Epithelial cell of prostate (primary cell): Measurements from ENCODE around the gene EFHB.
"Not testable (repeated sequence)": the region's sequence is repeated elsewhere in the genome, so short reads cannot be mapped to it uniquely, and the experiment has no call there.

Experiments
- DNase-seq: peaks from one replicate; pipeline ENCODE4 v3.0.0-alpha.2; 2011; ENCODE audit warnings: low read depth, low spot score
- H3K27ac ChIP-seq: fragments of 450-650 bp; 2 replicates; pipeline ENCODE4 v1.5.1; 2017; ENCODE audit warnings: mild to moderate bottlenecking

EFHB gene

GRCh38 chr3:19934098-19934566 lies at the start of gene EFHB:
TSS of gene EFHB (minus strand) at chr3:19934217. CDS start at chr3:19934018, 199 bp downstream.
- DNase-seq, result no peak
- no peak within 1 kb of the TSS for H3K27ac ChIP-seq

- DNase-seq, result no peak
- no peak overlapping the region for H3K27ac ChIP-seq
Observed at GRCh38 chr3:19972054-19972453, 38.0 kb upstream of the EFHB start.

GRCh38 chr3:19970327-19970726 lies 36.3 kb upstream of the EFHB start:
- no peak for DNase-seq
- H3K27ac ChIP-seq, result no peak overlapping the region

- no peak for DNase-seq
- H3K27ac ChIP-seq, result no peak overlapping the region
Observed at GRCh38 chr3:19967812-19968211, 33.8 kb upstream of the EFHB start.

GRCh38 chr3:19967208-19967607 lies 33.2 kb upstream of the EFHB start:
- no peak for DNase-seq
- H3K27ac ChIP-seq, result no peak overlapping the region

- no peak overlapping the region for H3K27ac ChIP-seq
- no peak for DNase-seq
Observed at GRCh38 chr3:19961960-19962359, 27.9 kb upstream of the EFHB start.

GRCh38 chr3:19960696-19961095 lies 26.7 kb upstream of the EFHB start:
- no peak for DNase-seq
- H3K27ac ChIP-seq, result no peak overlapping the region

- no peak overlapping the region for H3K27ac ChIP-seq
- no peak for DNase-seq
Observed at GRCh38 chr3:19959505-19959904, 25.5 kb upstream of the EFHB start.

GRCh38 chr3:19957354-19957753 lies 23.3 kb upstream of the EFHB start:
- DNase-seq, H3K27ac ChIP-seq: not testable (repeated sequence)

- no peak for DNase-seq
- no peak overlapping the region for H3K27ac ChIP-seq
Observed at GRCh38 chr3:19954676-19955075, 20.7 kb upstream of the EFHB start.

- no peak for DNase-seq
- H3K27ac ChIP-seq, result no peak overlapping the region
Observed at GRCh38 chr3:19950316-19950715, 16.3 kb upstream of the EFHB start.

- peak overlapping the region; percentile 98 for H3K27ac ChIP-seq
- no peak for DNase-seq
Observed at GRCh38 chr3:19948226-19948591, 14.2 kb upstream of the EFHB start.

- H3K27ac ChIP-seq, result peak overlapping the region; percentile 98
- DNase-seq, result no peak
Observed at GRCh38 chr3:19947549-19948225, 13.7 kb upstream of the EFHB start.

GRCh38 chr3:19946832-19947548 lies 13.0 kb upstream of the EFHB start, which contains the start of gene RAB5A:
TSS of gene RAB5A (plus strand) at chr3:19947097. CDS start at chr3:19950899, 3,802 bp downstream.
- peak; percentile 93 for DNase-seq

GRCh38 chr3:19945969-19946831 lies 12.2 kb upstream of the EFHB start:
- DNase-seq, result no peak

More at GRCh38 chr3:19946832-19947548, 13.0 kb upstream of the EFHB start, which contains the start of gene RAB5A:
- peak within 1 kb of the TSS; percentile 98 for H3K27ac ChIP-seq

GRCh38 chr3:19945534-19945933 lies 11.5 kb upstream of the EFHB start:
- no peak overlapping the region for H3K27ac ChIP-seq

More at GRCh38 chr3:19945969-19946831, 12.2 kb upstream of the EFHB start:
- H3K27ac ChIP-seq, result peak overlapping the region; percentile 98

GRCh38 chr3:19940643-19941042 lies 6.6 kb upstream of the EFHB start:
- no peak overlapping the region for H3K27ac ChIP-seq
- no peak for DNase-seq

More at GRCh38 chr3:19945534-19945933, 11.5 kb upstream of the EFHB start:
- DNase-seq, result no peak

- DNase-seq, result no peak
- H3K27ac ChIP-seq, result no peak overlapping the region
Observed at GRCh38 chr3:19938295-19938627, 4.2 kb upstream of the EFHB start.

GRCh38 chr3:19937459-19938294 lies 3.7 kb upstream of the EFHB start:
- H3K27ac ChIP-seq, result no peak overlapping the region
- DNase-seq, result no peak

- DNase-seq, result no peak
- H3K27ac ChIP-seq, result no peak overlapping the region
Observed at GRCh38 chr3:19932422-19932821, 1.6 kb downstream of the EFHB start.
